ENCODE measurements around the gene HDAC8.

The HDAC8 gene

GRCh38 chrX:72348247-72348979, 224.2 kb downstream of the HDAC8 start:
- no peak overlapping the region for H3K4me3 ChIP-seq (ENCODE audit: low read length, poor library complexity, severe bottlenecking)
- H3K9me3 ChIP-seq (ENCODE audit: insufficient read depth, low read depth, low read length) = no peaks in the 10 kb centered on the region
- H3K79me2 ChIP-seq (ENCODE audit: insufficient read depth, low read length) = no peaks in the 10 kb centered on the region
- H4K20me1 ChIP-seq (ENCODE audit: insufficient read depth, low read length, poor library complexity, severe bottlenecking) = no peaks in the 10 kb centered on the region
- no peaks in the 10 kb centered on the region for H3K4me1 ChIP-seq (ENCODE audit: insufficient read depth, low read length, poor library complexity, severe bottlenecking)
- no peaks in the 10 kb centered on the region for H3K27me3 ChIP-seq (ENCODE audit: insufficient read depth, low read length, poor library complexity, severe bottlenecking)
- no peak for TF ChIP-seq EZH2phosphoT487 (IDR thresholded peaks at IDR 0.05; ENCODE audit: borderline replicate concordance)
- TF ChIP-seq, protein P1, sequence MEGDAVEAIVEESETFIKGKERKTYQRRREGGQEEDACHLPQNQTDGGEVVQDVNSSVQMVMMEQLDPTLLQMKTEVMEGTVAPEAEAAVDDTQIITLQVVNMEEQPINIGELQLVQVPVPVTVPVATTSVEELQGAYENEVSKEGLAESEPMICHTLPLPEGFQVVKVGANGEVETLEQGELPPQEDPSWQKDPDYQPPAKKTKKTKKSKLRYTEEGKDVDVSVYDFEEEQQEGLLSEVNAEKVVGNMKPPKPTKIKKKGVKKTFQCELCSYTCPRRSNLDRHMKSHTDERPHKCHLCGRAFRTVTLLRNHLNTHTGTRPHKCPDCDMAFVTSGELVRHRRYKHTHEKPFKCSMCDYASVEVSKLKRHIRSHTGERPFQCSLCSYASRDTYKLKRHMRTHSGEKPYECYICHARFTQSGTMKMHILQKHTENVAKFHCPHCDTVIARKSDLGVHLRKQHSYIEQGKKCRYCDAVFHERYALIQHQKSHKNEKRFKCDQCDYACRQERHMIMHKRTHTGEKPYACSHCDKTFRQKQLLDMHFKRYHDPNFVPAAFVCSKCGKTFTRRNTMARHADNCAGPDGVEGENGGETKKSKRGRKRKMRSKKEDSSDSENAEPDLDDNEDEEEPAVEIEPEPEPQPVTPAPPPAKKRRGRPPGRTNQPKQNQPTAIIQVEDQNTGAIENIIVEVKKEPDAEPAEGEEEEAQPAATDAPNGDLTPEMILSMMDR (conservative IDR thresholded peaks at IDR 0.05; ENCODE audit: low read length) = no peak
- no peak overlapping the region for H3K9ac ChIP-seq (ENCODE audit: low read depth, low read length, poor library complexity, severe bottlenecking)
- H3K4me2 ChIP-seq (ENCODE audit: low read depth, low read length, poor library complexity, severe bottlenecking) = no peak overlapping the region
- no peaks in the 10 kb centered on the region for H3K9me2 ChIP-seq (replicated peaks; ENCODE audit: low read depth, low read length)
- H3K36me3 ChIP-seq (ENCODE audit: insufficient read depth, low read length) = peaks cover 16% of the 10 kb centered on the region; the same call in 1 of the 2 replicates
- H3F3A ChIP-seq (ENCODE audit: low read depth) = no peaks in the 10 kb centered on the region
- no peak overlapping the region for H2AFZ ChIP-seq (ENCODE audit: low read length)

DNA sequence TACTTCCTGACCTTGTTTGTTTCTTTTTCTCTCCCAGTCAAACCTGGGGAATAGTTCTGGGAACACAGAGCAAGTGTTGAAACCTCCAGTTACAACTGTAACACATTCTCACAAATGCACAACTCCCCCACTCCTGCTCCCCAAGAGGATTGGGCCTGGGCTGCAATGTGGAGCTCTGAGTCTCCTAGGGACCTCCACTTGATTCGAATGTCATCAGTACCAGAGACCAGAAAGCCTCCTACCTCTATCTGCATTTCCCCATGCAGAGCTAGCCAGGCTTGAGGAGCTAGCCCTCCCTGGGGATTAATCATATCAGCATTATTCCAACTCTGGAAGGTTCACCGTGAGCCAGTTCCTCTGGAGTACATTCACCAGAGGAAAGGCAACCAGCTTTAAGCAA, 225.3 kb downstream of the HDAC8 start:
- no peaks in the 10 kb centered on the region for H3K9me3 ChIP-seq (ENCODE audit: insufficient read depth, low read depth, low read length)
- H3K27me3 ChIP-seq (ENCODE audit: insufficient read depth, low read length, poor library complexity, severe bottlenecking) = no peaks in the 10 kb centered on the region
- H4K20me1 ChIP-seq (ENCODE audit: insufficient read depth, low read length, poor library complexity, severe bottlenecking) = no peaks in the 10 kb centered on the region
- H2AFZ ChIP-seq (ENCODE audit: low read length) = no peak overlapping the region
- H3K4me2 ChIP-seq (ENCODE audit: low read depth, low read length, poor library complexity, severe bottlenecking) = no peak overlapping the region
- no peaks in the 10 kb centered on the region for H3K4me1 ChIP-seq (ENCODE audit: insufficient read depth, low read length, poor library complexity, severe bottlenecking)
- no peak overlapping the region for H3K9ac ChIP-seq (ENCODE audit: low read depth, low read length, poor library complexity, severe bottlenecking)
- no peak for TF ChIP-seq EZH2phosphoT487 (IDR thresholded peaks at IDR 0.05; ENCODE audit: borderline replicate concordance)
- TF ChIP-seq, protein P1 (conservative IDR thresholded peaks at IDR 0.05; ENCODE audit: low read length) = no peak
- no peaks in the 10 kb centered on the region for H3K9me2 ChIP-seq (replicated peaks; ENCODE audit: low read depth, low read length)
- H3K4me3 ChIP-seq (ENCODE audit: low read length, poor library complexity, severe bottlenecking) = no peak overlapping the region
- H3K79me2 ChIP-seq (ENCODE audit: insufficient read depth, low read length) = no peaks in the 10 kb centered on the region
- peaks cover 16% of the 10 kb centered on the region; the same call in 1 of the 2 replicates for H3K36me3 ChIP-seq (ENCODE audit: insufficient read depth, low read length)
- H3F3A ChIP-seq (ENCODE audit: low read depth) = no peaks in the 10 kb centered on the region

DNA sequence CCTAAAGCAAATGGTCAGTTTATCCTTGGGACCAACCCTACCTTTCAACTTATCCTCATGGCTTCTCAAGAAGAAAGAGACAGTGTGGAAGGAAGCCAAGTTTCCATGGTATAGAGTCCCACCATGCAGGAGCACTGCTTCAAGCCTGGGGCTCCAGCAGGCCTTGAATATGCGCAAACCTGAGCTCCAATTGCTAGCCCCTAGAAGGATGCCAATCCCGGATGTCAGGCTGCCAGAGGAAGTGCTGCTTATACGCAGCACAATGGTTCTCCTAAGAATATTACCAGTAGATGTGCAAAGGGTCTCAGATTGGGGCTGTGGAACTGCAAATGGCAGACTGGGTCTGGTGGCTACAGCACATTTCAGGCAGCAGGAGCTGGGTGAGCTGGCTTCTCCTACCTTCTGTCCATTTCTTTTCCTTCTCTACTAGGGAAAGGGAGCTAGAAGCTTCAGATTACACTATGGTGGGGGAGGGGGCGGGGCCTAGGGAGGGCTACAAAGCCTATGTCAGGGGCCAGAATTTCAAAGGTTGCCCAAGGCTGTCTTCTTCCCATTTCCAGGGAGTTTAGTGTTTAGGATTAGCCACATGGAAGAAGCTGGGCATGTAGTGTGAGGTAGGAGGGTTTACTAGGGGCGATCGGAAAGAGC, 226.2 kb downstream of the HDAC8 start:
- Histone ChIP-seq H3K4me1 (ENCODE audit: insufficient read depth, low read length, poor library complexity, severe bottlenecking) (no peaks in the 10 kb centered on the region), H3K79me2 (ENCODE audit: insufficient read depth, low read length) (no peaks in the 10 kb centered on the region), H2AFZ (ENCODE audit: low read length) (no peak overlapping the region), H3K9ac (ENCODE audit: low read depth, low read length, poor library complexity, severe bottlenecking) (no peak overlapping the region), H3K4me3 (ENCODE audit: low read length, poor library complexity, severe bottlenecking) (no peak overlapping the region), H3K36me3 (ENCODE audit: insufficient read depth, low read length) (peaks cover 16% of the 10 kb centered on the region; the same call in 1 of the 2 replicates), H3F3A (ENCODE audit: low read depth) (no peaks in the 10 kb centered on the region), H3K4me2 (ENCODE audit: low read depth, low read length, poor library complexity, severe bottlenecking) (no peak overlapping the region), H3K9me3 (ENCODE audit: insufficient read depth, low read depth, low read length) (no peaks in the 10 kb centered on the region), H3K9me2 (replicated peaks; ENCODE audit: low read depth, low read length) (no peaks in the 10 kb centered on the region), H4K20me1 (ENCODE audit: insufficient read depth, low read length, poor library complexity, severe bottlenecking) (no peaks in the 10 kb centered on the region), H3K27me3 (ENCODE audit: insufficient read depth, low read length, poor library complexity, severe bottlenecking) (no peaks in the 10 kb centered on the region)
- TF ChIP-seq, protein P1 (conservative IDR thresholded peaks at IDR 0.05; ENCODE audit: low read length) = no peak
- no peak for TF ChIP-seq EZH2phosphoT487 (IDR thresholded peaks at IDR 0.05; ENCODE audit: borderline replicate concordance)

Measured in Loucy (cell line).